DMS153 treated with DMSO at 0.1 percent for 48 hours (cell line): ENCODE data around the gene ANKRD44.

Experiments used
- DNase-seq: peaks from one replicate; lab custom pipeline; 2025; ENCODE audit not compliant: unreplicated experiment; lab: John Stamatoyannopoulos, UW

Gene ANKRD44

GRCh38 chr2:197184959-197185586 is 125.5 kb downstream of the ANKRD44 start:
- DNase-seq, result no peak

- no peak for DNase-seq
Observed at GRCh38 chr2:197183355-197183754, 127.2 kb downstream of the ANKRD44 start.

GRCh38 chr2:197182668-197183067 is 127.9 kb downstream of the ANKRD44 start:
- no peak for DNase-seq

- no peak for DNase-seq
Observed at GRCh38 chr2:197181491-197181890, 129.1 kb downstream of the ANKRD44 start.

- no peak for DNase-seq
Observed at GRCh38 chr2:197179744-197180498, 130.7 kb downstream of the ANKRD44 start.

GRCh38 chr2:197176522-197176921 is 134.1 kb downstream of the ANKRD44 start:
- no peak for DNase-seq

GRCh38 chr2:197174539-197175094 is 136.0 kb downstream of the ANKRD44 start:
- DNase-seq, result no peak

- no peak for DNase-seq
Observed at GRCh38 chr2:197171582-197171981, 139.0 kb downstream of the ANKRD44 start.

- DNase-seq, result no peak
Observed at GRCh38 chr2:197170208-197170607, 140.4 kb downstream of the ANKRD44 start.

GRCh38 chr2:197168705-197169104 is 141.9 kb downstream of the ANKRD44 start:
- DNase-seq, result peak; percentile 62

- no peak for DNase-seq
Observed at GRCh38 chr2:197167608-197168314, 142.8 kb downstream of the ANKRD44 start.

GRCh38 chr2:197165020-197165419 is 145.6 kb downstream of the ANKRD44 start:
- no peak for DNase-seq

GRCh38 chr2:197164141-197164754 is 146.3 kb downstream of the ANKRD44 start:
- no peak for DNase-seq

- DNase-seq, result no peak
Observed at GRCh38 chr2:197163712-197164140, 146.9 kb downstream of the ANKRD44 start.

GRCh38 chr2:197161774-197162173 is 148.8 kb downstream of the ANKRD44 start:
- DNase-seq, result no peak

- DNase-seq, result no peak
Observed at GRCh38 chr2:197159661-197160211, 150.8 kb downstream of the ANKRD44 start.

- no peak for DNase-seq
Observed at GRCh38 chr2:197158591-197159550, 151.7 kb downstream of the ANKRD44 start.

- no peak for DNase-seq
Observed at GRCh38 chr2:197157879-197158537, 152.6 kb downstream of the ANKRD44 start.

GRCh38 chr2:197156771-197157170 is 153.8 kb downstream of the ANKRD44 start:
- no peak for DNase-seq
